ENCODE results near the gene SCARB1. TPM values are rescaled to one million over a fixed set of nuclear protein-coding genes. Genes with fewer than 3 reads are reported as not detected.

SCARB1 gene
- total and polyA plus RNA-seq, 9 of the 15 experiments (the other 6 are each of a cell fraction or from before 2014, with no cell fraction given), result 0.56 to 157 (median 52.8) TPM

- TF ChIP-seq ATF7 (IDR thresholded peaks at IDR 0.05) (peak; percentile 26; the same call in 1 of the 2 replicates), E2F3 (CRISPR knock-in tag; IDR thresholded peaks at IDR 0.05) (no peak), ZNF354B (CRISPR knock-in tag; IDR thresholded peaks at IDR 0.05) (no peak), RCOR1 (IDR thresholded peaks at IDR 0.05; ENCODE audit: borderline replicate concordance in 1 of 2, low read depth in 2 of 2, low read length in 2 of 2) (peak in 1 of 2 experiments; percentile 87; a peak in 2 of 4 replicates), ZEB2 (IDR thresholded peaks at IDR 0.05) (no peak), L3MBTL2 (IDR thresholded peaks at IDR 0.05) (peak; percentile 57; the same call in 1 of the 2 replicates), DACH1 (IDR thresholded peaks at IDR 0.05; ENCODE audit: partially characterized antibody) (no peak), ZNF449 (CRISPR knock-in tag; IDR thresholded peaks at IDR 0.05) (no peak), HMG20A (CRISPR knock-in tag; conservative IDR thresholded peaks at IDR 0.05) (no peak), ZNF707 (CRISPR knock-in tag; conservative IDR thresholded peaks at IDR 0.05) (no peak), CXXC5 (CRISPR knock-in tag; IDR thresholded peaks at IDR 0.05) (peak; percentile 11; the same call in 1 of the 2 replicates), HDAC2 (IDR thresholded peaks at IDR 0.05) (peak; percentile 44; the same call in 1 of the 2 replicates), KDM2B (CRISPR knock-in tag; IDR thresholded peaks at IDR 0.05) (no peak), ZNF436 (CRISPR knock-in tag; IDR thresholded peaks at IDR 0.05) (no peak), POLR2H (tag; IDR thresholded peaks at IDR 0.05; ENCODE audit: low read depth) (no peak), TBP (optimal IDR thresholded peaks at IDR 0.05; ENCODE audit: low read depth, low read length) (peak; percentile 18), TCF7 (IDR thresholded peaks at IDR 0.05; ENCODE audit: borderline replicate concordance) (no peak), ATF6 (CRISPR knock-in tag; IDR thresholded peaks at IDR 0.05) (0 out of 2 replicates have a peak, but pooled peaks have one; percentile 26), ZNF586 (CRISPR knock-in tag; conservative IDR thresholded peaks at IDR 0.05) (no peak), MED1 (CRISPR knock-in tag; IDR thresholded peaks at IDR 0.05; ENCODE audit: borderline replicate concordance) (no peak), ETS2 (tag; IDR thresholded peaks at IDR 0.05; ENCODE audit: borderline replicate concordance, poor library complexity, severe bottlenecking) (no peak), POLR3A (IDR thresholded peaks at IDR 0.05; ENCODE audit: borderline replicate concordance, extremely low read depth, insufficient read depth, insufficient read length) (no peak), JUND (IDR thresholded peaks at IDR 0.05; ENCODE audit: borderline replicate concordance, low read depth, low read length) (no peak), JUND (tag; IDR thresholded peaks at IDR 0.05; ENCODE audit: borderline replicate concordance, low read depth, low read length) (peak; percentile 13; the same call in 1 of the 3 replicates)
- TF ChIP-seq, protein P1, sequence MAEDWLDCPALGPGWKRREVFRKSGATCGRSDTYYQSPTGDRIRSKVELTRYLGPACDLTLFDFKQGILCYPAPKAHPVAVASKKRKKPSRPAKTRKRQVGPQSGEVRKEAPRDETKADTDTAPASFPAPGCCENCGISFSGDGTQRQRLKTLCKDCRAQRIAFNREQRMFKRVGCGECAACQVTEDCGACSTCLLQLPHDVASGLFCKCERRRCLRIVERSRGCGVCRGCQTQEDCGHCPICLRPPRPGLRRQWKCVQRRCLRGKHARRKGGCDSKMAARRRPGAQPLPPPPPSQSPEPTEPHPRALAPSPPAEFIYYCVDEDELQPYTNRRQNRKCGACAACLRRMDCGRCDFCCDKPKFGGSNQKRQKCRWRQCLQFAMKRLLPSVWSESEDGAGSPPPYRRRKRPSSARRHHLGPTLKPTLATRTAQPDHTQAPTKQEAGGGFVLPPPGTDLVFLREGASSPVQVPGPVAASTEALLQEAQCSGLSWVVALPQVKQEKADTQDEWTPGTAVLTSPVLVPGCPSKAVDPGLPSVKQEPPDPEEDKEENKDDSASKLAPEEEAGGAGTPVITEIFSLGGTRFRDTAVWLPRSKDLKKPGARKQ (CRISPR knock-in tag; IDR thresholded peaks at IDR 0.05), result no peak
Observed at GRCh38 chr12:124861492-124861891, 2.2 kb downstream of the SCARB1 start (continued).
